Measurements from ENCODE around the gene MAP7D1. TPM values are rescaled to one million over a fixed set of nuclear protein-coding genes. Genes with fewer than 3 reads are reported as not detected.

Gene MAP7D1
- total and polyA plus RNA-seq, 10 of the 15 experiments (the other 5 are each of a cell fraction or from before 2014, with no cell fraction given) = 4.4 to 97.6 (median 24.2) TPM

DNA sequence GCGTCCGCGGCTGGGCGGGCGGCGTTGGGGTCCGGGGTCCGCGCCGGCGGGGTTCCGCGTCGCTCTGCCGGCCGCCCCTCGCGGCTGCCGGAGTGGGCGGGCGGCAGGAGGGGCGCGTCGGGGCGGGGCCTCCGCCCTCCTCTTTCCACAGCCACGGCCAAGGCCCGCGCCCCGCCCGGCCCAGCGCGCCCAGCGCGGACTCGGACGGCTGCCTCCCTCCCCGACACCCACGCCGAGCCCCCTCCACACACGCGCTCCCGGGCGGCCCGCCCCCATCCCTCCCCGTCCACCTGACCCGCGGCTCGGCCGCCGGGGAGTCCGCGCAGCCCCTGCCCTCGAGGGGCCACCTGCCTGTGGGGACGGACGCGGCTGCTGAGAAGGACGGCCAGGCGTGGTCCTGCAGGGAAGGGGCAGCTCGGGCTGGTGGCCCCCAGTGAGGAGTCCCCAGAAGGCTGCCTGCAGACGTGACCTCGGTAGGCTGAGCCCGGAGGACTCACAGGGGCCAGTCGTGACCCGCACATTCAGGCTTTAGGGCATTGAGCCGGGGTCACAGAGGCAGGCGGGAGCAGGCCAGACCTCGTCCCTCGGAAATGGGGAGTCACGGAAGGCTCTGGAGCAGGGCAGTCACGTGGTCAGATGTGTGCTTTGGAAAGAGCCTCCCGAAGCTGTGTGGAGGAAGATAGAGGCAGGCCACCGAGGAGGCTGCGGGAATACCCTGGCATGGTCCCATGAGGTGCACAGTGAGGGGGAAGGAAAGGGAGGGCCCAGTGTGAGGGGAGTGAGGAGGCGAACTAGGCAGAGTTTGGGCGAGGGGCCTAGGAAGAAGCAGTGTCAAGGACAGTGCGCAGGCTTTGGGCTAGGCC, 30.6 kb upstream of the MAP7D1 start, which contains the start of gene COL8A2:
Gene COL8A2, minus strand, starts transcription at position 94 of the 863 bp plus-strand sequence. CDS start 24,980 bp downstream, outside the sequence.
- H3K9me3 ChIP-seq (replicated peaks; ENCODE audit: control insufficient read depth, insufficient read depth, low read length) = no peaks in the 10 kb centered on the region
- no peaks in the 10 kb centered on the region for H3K36me3 ChIP-seq (ENCODE audit: control insufficient read depth in 2 of 2, insufficient read depth in 2 of 2, low read length in 1 of 2)
- ChIA-PET SMC1A (ENCODE audit: uncharacterized antibody, unreplicated experiment) (no interaction called here), POLR2A (interaction anchor here (0.6 kb wide), 1 partner anchor 1349 kb away, joined by 3 read pairs; no protein-coding TSS in a partner anchor), RAD21 (ENCODE audit: unreplicated experiment) (no interaction called here), CTCF (no interaction called here)
- peaks cover 11% of the 10 kb centered on the region for H3K4me1 ChIP-seq (ENCODE audit: control insufficient read depth, insufficient read depth, low read length)
- no peak within 1 kb of the TSS for H3K27ac ChIP-seq (ENCODE audit: control insufficient read depth, insufficient read depth)
- H3K79me2 ChIP-seq (ENCODE audit: control insufficient read depth, insufficient read depth, low read length) = no peaks in the 10 kb centered on the region
- no peak for TF ChIP-seq RCOR1 (conservative IDR thresholded peaks at IDR 0.05; ENCODE audit: low read depth, low read length)
- TF ChIP-seq ZNF622 (IDR thresholded peaks at IDR 0.05) = no peak
- TF ChIP-seq SMC3 (IDR thresholded peaks at IDR 0.05; ENCODE audit: borderline replicate concordance, low read length) = no peak
- FAIRE-seq = no peak
- intact Hi-C loops (cut with micrococcal nuclease; ENCODE audit: unreplicated experiment) = no loop called here
- whole genome bisulfite sequencing (ENCODE audit: insufficient coverage, insufficient replicate concordance, low lambda C conversion rate, missing lambda C conversion rate) = 41% methylated on average over 27 of the region's 77 CpGs
- BruUV-seq (replicated peaks) = no TSS peak
- H3K27me3 ChIP-seq (replicated peaks in 1 of 2; ENCODE audit: control insufficient read depth in 2 of 2, insufficient read depth in 2 of 2, low read length in 1 of 2) = peaks cover 4 to 11% of the 10 kb centered on the region in 2 experiments; a peak in 3 of 4 replicates
- H4K20me1 ChIP-seq (ENCODE audit: control insufficient read depth, insufficient read depth) = no peaks in the 10 kb centered on the region; the same call in 1 of the 2 replicates
- no peak within 1 kb of the TSS for H2AFZ ChIP-seq (ENCODE audit: control insufficient read depth, low read depth, low read length)
- no peak for DNase-seq (ENCODE audit: low read depth, low spot score)
- H3K4me3 ChIP-seq = no peak within 1 kb of the TSS
- in situ Hi-C loops (cut with MboI) = no loop called here
- H3K9ac ChIP-seq (ENCODE audit: control insufficient read depth, insufficient read depth, low read length) = no peak within 1 kb of the TSS
- ATAC-seq = no peak
- H3K4me2 ChIP-seq (ENCODE audit: control insufficient read depth, insufficient read depth) = no peak within 1 kb of the TSS

GRCh38 chr1:36126005-36126716, 29.8 kb upstream of the MAP7D1 start:
- no peak overlapping the region for H3K27ac ChIP-seq (ENCODE audit: control insufficient read depth, insufficient read depth)
- ATAC-seq (no peak), FAIRE-seq (no peak), DNase-seq (ENCODE audit: low read depth, low spot score) (no peak)
- intact Hi-C loops (cut with micrococcal nuclease; ENCODE audit: unreplicated experiment) (no loop called here), in situ Hi-C loops (cut with MboI) (no loop called here)
- no peaks in the 10 kb centered on the region; the same call in 1 of the 2 replicates for H4K20me1 ChIP-seq (ENCODE audit: control insufficient read depth, insufficient read depth)
- no peaks in the 10 kb centered on the region for H3K79me2 ChIP-seq (ENCODE audit: control insufficient read depth, insufficient read depth, low read length)
- H3K4me3 ChIP-seq = no peak overlapping the region
- WGBS (ENCODE audit: insufficient coverage, insufficient replicate concordance, low lambda C conversion rate, missing lambda C conversion rate) = 74% methylated on average over 21 of the region's 21 CpGs
- no peak overlapping the region for H3K4me2 ChIP-seq (ENCODE audit: control insufficient read depth, insufficient read depth)
- no TSS peak for BruUV-seq (replicated peaks)
- no peak overlapping the region for H2AFZ ChIP-seq (ENCODE audit: control insufficient read depth, low read depth, low read length)
- ChIA-PET SMC1A (ENCODE audit: uncharacterized antibody, unreplicated experiment) (no interaction called here), CTCF (no interaction called here), RAD21 (ENCODE audit: unreplicated experiment) (no interaction called here), POLR2A (interaction anchor here (0.6 kb wide), 1 partner anchor 1348 kb away, joined by 3 read pairs; no protein-coding TSS in a partner anchor)
- peaks cover 4 to 11% of the 10 kb centered on the region in 2 experiments; a peak in 3 of 4 replicates for H3K27me3 ChIP-seq (replicated peaks in 1 of 2; ENCODE audit: control insufficient read depth in 2 of 2, insufficient read depth in 2 of 2, low read length in 1 of 2)
- H3K36me3 ChIP-seq (ENCODE audit: control insufficient read depth in 2 of 2, insufficient read depth in 2 of 2, low read length in 1 of 2) = no peaks in the 10 kb centered on the region
- H3K9ac ChIP-seq (ENCODE audit: control insufficient read depth, insufficient read depth, low read length) = no peak overlapping the region
- TF ChIP-seq ZNF384 (IDR thresholded peaks at IDR 0.05; ENCODE audit: borderline replicate concordance, low read depth, low read length) = no peak
- no peak for TF ChIP-seq MXI1 (IDR thresholded peaks at IDR 0.05; ENCODE audit: low read depth, low read length)
- no peak for TF ChIP-seq NFYB (IDR thresholded peaks at IDR 0.05; ENCODE audit: insufficient read depth, low read depth, low read length)
- TF ChIP-seq NFIC (IDR thresholded peaks at IDR 0.05; ENCODE audit: low read depth, low read length) = no peak
- TF ChIP-seq IRF4 (IDR thresholded peaks at IDR 0.05; ENCODE audit: low read depth, low read length) = no peak
- TF ChIP-seq, protein P1, sequence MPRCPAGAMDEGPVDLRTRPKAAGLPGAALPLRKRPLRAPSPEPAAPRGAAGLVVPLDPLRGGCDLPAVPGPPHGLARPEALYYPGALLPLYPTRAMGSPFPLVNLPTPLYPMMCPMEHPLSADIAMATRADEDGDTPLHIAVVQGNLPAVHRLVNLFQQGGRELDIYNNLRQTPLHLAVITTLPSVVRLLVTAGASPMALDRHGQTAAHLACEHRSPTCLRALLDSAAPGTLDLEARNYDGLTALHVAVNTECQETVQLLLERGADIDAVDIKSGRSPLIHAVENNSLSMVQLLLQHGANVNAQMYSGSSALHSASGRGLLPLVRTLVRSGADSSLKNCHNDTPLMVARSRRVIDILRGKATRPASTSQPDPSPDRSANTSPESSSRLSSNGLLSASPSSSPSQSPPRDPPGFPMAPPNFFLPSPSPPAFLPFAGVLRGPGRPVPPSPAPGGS (IDR thresholded peaks at IDR 0.05; ENCODE audit: borderline replicate concordance, insufficient read depth, low read depth, low read length, poor library complexity, severe bottlenecking) = peak; percentile 81
- TF ChIP-seq ASH2L (IDR thresholded peaks at IDR 0.05; ENCODE audit: borderline replicate concordance, low read depth) = no peak
- TF ChIP-seq, protein P2, sequence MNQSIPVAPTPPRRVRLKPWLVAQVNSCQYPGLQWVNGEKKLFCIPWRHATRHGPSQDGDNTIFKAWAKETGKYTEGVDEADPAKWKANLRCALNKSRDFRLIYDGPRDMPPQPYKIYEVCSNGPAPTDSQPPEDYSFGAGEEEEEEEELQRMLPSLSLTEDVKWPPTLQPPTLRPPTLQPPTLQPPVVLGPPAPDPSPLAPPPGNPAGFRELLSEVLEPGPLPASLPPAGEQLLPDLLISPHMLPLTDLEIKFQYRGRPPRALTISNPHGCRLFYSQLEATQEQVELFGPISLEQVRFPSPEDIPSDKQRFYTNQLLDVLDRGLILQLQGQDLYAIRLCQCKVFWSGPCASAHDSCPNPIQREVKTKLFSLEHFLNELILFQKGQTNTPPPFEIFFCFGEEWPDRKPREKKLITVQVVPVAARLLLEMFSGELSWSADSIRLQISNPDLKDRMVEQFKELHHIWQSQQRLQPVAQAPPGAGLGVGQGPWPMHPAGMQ (IDR thresholded peaks at IDR 0.05; ENCODE audit: borderline replicate concordance) = no peak
- H3K4me1 ChIP-seq (ENCODE audit: control insufficient read depth, insufficient read depth, low read length) = peaks cover 11% of the 10 kb centered on the region
- H3K9me3 ChIP-seq (replicated peaks; ENCODE audit: control insufficient read depth, insufficient read depth, low read length) = no peaks in the 10 kb centered on the region
